Measurements from ENCODE around the gene ZNF710.
"Not testable (repeated sequence)": the region's sequence is repeated elsewhere in the genome, so short reads cannot be mapped to it uniquely, and the experiment has no call there.

The ZNF710 gene

DNA sequence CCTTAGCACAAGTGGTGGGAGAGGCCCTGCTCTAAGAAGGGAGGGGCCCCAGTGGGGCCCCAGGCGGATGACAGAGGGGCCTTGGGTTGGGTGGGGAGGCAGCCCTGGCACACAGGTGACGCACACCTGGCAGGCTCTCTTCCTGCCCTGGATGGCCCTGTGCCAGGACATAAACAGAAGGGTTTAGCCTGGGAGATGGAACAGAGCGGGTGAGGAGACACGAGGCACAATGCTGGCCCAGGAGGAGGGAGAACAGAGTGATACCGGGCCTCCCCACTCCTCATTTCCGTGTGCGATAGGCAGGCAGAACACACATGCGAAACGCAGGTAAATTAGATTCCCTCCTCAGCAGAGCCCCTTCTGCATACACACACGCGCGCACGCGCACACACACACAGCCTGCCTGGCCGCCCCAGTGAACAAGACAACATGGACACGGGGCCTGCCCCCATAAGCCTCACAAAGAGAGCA is 61.4 kb downstream of the ZNF710 start:
- no peak for DNase-seq

DNA sequence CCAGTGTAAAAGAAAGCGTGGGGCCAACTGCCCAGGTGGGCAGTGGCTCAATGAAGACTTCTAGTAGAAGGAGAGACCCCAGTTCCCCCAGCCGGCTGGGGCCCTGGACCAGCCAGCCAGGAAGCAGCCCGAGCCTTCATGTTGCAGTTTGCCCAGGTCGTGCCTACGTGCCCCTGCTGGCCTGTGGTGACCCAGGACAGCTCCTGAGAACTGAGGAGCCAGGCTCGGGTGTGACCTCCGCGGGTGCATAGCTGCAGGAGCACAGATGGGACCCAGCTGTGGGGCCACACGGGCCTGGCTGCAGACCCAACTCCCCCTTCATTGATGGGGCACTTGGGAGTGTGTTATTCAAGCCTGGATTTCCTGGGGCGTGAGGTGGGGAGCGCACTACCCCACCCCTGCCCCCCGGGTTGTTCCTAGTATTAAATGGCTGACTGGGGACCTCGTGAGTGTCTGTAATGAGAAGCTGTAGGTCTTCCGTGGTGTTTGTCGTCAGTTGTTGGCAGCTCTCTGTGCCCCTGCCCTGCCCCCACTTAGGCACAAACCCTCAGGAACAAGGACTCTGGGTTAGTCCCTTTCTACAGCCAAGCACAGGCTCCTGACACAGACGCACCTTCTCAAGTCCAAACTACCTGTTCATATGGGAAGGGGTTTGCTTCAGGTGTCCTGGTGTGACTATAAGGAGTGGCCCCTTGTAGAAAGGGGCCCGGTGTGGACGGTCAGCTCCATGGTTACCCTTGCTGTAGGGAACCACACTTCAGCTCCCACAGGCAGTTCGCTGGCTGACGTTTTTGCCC is 62.0 kb downstream of the ZNF710 start:
- no peak for DNase-seq

DNA sequence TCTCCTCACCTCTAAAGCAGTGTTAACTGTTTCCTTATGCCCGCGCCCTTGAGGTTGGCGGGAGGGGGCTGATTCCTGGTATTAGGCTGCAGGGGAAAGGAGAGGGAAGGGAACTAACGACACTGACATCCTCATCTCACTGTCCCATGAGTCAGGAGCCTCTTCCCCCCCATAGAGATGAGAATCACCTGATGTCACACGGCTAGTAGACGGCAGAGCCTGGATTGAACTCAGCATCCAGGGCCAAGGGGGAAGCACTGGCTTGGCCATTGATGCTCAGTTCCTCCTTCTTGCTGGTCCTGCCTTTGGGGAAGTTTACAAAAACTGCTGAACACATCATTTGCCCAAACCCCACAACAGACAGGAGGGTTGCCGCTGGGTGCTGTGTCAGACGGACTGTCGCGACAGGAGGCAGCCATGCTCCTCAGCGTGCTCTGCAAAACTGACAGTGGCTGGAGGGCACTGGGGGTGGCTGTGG is 62.7 kb downstream of the ZNF710 start:
- peak; percentile 73 for DNase-seq

DNA sequence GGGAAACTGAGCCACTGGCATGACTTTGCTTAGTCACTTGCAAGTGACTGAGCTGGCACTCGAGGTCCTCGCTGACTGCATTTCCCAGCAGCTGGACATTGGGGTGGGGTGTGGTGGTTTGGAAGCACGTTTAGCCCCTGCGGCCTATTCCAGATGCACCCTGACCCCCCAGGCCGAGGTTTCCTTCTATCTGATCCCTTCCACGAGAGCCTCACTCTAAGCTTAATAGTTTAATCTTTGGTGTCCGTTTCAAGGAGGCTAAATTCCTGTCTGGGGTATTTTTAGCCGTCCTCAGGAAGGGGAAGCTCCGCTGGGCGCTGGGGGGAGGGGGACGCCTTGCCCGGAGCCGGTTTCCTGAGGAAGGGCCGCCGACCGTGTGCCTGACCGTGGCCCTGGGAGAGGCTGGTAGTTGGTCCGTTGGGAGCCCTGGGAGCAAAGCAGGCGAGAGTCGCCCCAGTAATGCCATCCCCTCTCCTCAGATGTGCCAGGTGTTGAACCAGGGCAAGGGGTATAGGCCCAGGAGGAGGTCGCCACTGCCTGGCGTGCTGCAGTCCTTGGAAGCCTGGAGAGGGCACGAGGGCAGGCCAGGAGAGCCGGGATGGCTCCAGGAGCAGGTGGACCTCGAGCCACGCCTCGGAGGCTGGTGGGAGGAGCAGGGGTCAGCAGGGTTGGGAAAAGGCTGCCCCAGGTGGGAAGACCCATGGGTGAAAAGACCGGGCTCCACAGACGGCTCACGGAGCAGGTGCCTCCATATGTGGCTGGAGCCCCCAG is 64.0 kb downstream of the ZNF710 start:
- no peak for DNase-seq

DNA sequence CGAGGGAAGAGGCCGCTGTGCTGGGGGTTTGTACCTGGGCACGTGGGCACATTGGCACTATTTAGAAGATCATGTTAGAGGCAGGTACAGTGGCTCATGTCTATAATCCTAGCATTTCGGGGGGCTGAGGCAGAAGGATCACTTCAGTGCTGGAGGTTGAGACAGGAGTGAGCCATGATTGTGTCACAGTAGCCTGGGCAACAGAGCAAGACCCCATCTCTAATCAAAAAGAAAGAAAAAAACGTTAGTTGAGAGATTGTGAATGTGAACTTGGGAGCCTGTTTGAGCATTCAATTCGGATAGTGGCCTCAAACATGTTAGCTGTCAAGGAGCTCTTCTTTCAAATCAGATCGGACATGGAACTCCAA is 64.5 kb downstream of the ZNF710 start:
- DNase-seq = no peak

DNA sequence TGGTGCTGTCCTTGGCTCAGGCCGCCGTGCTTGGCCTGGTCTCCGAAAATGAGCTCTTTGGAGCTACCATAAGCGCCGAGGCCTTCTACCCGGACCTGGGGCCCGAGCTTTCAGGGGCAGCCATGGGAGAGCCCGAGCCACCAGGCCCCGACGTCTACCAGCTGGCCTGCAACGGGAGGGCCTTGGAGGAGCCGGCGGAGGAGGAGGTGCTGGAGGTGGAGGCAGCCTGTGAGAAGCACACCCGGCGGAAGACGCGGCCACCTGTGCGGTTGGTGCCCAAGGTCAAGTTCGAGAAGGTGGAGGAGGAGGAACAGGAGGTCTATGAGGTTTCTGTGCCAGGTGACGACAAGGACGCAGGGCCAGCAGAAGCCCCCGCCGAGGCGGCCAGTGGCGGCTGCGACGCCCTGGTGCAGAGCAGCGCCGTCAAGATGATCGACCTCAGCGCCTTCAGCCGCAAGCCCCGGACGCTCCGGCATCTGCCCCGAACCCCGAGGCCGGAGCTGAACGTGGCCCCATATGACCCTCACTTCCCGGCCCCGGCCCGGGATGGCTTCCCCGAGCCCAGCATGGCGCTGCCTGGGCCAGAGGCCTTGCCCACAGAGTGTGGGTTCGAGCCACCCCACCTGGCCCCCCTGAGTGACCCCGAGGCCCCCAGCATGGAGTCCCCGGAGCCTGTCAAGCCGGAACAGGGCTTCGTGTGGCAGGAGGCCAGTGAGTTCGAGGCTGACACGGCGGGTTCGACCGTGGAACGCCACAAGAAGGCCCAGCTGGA is 66.2 kb downstream of the ZNF710 start:
- no peak for DNase-seq

DNA sequence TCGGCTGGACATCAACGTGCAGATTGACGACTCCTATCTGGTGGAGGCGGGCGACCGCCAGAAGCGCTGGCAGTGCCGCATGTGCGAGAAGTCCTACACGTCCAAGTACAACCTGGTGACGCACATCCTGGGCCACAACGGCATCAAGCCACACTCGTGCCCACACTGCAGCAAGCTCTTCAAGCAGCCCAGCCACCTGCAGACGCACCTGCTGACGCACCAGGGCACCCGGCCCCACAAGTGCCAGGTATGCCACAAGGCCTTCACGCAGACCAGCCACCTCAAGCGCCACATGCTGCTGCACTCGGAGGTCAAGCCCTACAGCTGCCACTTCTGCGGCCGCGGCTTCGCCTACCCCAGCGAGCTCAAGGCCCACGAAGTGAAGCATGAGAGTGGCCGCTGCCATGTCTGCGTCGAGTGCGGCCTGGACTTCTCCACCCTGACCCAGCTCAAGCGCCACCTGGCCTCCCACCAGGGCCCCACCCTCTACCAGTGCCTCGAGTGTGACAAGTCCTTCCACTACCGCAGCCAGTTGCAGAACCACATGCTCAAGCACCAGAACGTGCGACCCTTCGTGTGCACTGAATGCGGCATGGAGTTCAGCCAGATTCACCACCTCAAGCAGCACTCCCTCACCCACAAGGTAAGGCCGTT is 67.0 kb downstream of the ZNF710 start:
- no peak for DNase-seq

DNA sequence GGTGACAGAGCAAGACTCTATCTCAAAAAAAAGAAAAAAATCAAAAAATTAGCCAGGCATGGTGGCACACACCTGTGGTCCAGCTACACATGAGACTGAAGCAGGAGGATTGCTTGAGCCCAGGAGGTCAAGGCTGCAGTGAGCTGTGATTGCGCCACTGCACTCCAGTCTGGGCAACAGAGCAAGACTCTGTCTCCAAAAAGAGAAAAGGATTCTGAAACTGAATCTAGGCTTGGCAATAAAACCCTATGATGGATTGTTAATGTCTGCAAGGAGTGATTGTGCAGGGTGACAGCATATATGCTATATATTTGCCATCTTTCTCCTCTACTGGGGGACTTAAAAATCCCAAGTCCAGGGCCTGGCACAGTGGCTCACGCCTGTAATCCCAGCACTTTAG is 69.5 kb downstream of the ZNF710 start:
- DNase-seq = not testable (repeated sequence)

DNA sequence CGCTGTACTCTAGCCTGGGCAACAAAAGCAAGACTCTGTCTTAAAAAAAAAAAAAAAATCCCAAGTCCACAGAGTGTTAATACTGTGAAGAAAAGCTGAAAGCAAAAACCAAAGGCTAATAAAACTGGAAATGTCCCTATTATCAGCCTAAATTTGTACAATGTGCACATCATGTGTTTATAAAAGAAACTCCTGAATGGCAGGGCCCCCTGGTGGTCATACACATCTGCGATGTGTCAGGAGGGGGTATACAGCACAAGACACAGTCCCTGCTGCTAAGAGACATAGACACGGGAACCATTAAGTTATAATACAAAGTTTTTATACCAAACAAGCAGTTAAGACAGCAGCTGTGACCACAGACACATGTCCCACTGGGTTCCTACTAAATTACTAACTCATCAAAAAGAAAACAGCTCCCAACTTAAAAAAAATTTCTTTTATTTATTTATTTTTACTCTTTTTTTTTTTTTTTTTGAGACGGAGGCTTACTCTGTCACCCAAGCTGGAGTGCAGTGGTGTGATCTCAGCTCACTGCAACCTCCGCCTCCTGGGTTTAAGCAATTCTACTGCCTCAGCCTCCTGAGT is 70.2 kb downstream of the ZNF710 start:
- DNase-seq = peak; percentile 77

DNA sequence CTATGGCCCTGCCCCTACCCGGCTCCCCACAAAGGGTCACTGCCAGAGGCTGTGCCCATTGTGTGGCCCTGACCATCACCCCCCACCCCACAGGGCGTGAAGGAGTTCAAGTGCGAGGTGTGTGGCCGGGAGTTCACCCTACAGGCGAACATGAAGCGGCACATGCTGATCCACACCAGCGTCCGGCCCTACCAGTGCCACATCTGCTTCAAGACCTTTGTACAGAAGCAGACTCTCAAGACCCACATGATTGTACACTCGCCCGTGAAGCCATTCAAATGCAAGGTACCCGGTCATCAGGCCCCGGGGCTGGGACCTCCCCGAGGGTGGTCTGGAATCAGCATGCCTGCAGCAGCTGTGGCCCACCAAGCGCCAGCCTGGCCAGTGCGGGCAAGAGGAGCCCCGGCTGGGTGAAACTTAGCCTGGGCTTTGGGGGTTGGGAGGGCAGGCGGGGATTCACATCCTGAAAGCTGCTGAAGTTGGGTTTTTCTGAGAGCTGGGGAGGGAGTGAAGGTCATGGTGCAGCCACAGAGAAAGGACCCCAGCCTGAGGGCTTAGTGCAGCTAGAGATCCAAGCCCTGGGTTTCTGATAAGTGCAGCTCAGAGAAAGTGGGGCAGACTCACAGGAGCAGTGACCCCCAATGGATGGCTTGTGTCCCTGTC is 72.0 kb downstream of the ZNF710 start:
- DNase-seq = no peak

DNA sequence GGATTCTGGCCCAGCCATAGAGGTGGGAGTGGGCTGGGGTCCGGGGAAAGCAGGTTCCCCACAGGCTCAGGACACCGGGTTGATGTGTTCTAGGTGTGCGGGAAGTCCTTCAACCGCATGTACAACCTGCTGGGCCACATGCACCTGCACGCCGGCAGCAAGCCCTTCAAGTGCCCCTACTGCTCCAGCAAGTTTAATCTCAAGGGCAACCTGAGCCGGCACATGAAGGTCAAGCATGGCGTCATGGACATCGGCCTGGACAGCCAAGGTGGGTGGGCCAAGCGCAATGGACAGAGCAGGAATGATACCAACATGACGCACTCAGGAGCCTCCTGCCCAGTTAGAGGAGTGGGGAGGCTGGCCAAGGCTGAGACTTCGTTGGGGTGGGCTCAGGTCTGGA is 72.9 kb downstream of the ZNF710 start:
- no peak for DNase-seq

DNA sequence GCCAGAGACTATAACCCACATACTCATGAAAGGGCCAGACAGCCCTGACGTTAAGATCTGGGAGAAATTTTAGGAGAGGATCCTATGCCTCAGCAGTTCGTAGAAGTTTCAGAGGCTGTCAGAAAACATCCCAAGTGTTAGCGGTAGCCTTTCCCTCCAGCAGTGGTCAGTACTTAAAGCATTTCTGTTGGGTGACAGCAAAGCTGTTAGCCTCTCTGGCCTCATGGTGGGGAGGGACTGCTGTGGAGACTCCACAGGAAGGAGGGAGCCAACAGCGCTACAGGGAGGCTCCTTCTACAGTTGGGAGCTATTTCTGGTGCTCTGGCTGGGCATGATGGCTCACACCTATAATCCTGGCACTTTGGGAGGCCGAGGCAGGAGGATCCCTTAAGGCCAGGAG is 73.8 kb downstream of the ZNF710 start:
- DNase-seq = no peak

DNA sequence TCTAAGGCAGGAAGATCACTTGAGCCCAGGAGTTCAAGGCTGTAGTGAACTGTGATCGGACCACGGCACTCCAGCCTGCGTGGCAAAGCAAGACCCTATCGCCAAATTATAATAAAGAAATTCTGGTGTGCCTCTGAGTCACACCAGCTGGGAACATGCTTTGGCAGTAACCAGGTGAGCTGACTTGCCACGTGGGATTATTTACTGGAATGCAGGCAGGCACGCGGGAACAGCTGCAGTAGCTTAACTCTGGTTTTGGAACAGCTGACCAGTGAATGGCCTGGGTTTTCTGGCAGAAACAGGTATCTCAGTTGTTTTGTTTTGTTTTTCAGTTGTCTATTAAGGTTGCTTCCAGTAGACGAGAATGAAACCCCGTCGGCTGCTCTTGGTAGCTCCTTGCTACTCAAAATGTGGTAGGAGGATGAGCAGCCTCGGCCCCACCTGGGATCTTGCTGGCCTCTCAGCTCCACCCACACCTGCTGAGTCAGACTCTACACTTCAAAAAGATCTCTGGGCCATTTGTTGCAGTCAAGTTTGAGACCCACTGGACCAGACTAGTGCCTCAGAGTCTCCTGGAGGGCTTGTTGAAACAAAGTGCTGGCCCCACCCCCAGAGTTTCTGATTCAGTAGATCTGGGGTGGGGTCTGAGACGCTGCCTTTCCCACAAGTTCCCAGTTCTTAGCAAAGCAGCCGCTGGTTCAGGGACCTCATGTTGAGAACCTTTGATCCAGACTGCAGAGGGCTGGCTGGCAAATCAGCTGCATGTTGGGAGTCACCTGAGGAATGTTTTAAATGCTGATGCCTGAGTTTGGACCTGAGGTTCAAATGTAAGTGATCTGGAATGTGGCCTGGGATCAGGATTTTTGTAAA is 74.5 kb downstream of the ZNF710 start:
- DNase-seq = no peak

DNA sequence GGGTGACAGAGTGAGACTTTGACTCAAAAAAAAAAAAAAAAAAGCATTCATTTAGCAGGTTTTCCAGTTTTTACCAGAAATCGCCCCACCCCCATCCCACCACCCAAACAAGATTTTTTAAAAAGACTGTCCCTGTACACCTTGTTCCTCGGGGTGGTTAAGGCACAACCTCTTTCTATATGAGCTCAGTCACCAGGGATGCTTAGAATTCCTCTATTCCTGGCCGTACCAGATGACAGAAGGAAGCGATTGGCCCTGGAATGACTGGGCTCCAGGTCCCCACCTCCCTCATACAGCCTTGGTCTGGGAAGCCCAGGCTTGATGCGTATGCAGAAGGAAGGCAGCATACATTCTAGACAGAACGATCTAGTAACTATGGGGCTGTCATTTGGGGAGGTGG is 75.6 kb downstream of the ZNF710 start:
- DNase-seq = no peak

DNA sequence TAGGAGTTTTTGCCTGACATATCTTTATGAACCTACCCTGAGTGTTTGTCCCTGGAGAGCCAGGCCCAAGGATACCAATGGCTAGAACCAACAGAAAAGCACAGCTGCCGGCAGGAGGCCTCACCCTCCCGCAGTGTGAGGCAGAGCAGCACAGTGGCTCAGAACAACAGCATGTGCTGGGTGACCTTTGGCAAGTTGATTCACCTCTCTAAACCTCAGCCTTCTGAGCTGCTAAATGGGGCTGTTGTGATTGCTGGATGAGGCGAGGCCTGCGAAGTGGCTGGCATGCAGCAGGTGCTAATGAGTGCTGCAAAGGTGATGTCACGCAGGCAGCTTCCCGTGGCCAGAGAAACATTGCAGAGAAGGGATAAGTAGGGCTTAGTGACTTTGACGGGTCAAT is 77.8 kb downstream of the ZNF710 start:
- DNase-seq = no peak

DNA sequence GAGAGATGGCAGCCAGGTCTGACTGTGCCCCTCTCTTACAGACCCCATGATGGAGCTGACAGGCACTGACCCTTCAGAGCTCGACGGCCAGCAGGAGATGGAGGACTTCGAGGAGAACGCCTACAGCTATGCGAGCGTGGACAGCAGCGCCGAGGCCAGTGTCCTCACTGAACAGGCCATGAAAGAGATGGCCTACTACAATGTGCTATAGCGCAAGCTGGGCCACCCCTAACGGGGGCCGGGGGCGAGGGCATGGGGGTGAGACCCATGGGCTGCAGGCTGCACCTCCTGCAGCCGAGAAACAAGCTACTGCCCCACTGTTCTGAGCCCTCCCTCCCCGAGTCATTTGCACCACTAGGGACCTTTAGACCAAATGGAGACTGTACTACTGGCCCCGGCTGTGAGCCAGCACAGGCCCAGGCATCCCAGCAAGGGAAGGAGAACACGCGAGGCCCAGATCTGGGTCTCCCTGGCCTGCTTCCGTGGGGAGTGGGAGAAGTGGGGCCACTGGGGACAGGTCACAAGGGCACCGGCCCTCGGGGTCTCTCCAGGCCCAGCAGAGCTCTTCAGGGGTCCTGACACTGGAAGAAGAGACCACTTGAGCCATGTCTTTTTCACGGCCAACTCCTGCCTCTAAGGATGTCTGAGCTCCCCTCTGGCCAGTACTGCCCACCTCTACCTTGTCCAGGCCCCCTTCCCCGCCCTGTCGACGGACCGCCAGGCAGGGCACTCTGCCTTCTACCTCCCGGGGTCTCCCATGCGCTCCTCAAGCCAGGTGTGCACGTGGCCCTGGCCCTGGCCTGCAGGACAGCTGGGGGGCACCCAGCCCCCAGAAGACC is 78.7 kb downstream of the ZNF710 start:
- DNase-seq = no peak

DNA sequence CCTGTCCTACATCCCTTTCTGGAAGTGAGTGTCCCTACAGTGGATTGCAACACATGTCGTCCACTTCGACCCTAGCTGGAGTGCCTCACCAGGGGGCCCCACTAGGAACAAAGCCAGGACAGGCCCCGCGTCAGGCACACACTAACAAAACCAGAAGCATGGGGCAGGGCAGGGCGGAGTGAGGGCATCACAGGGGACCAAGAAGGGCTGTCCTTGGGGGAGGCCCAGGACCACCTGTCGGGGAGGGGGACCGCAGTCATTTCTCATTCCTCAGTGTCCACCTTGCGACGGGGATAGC is 79.3 kb downstream of the ZNF710 start:
- DNase-seq = no peak

DNA sequence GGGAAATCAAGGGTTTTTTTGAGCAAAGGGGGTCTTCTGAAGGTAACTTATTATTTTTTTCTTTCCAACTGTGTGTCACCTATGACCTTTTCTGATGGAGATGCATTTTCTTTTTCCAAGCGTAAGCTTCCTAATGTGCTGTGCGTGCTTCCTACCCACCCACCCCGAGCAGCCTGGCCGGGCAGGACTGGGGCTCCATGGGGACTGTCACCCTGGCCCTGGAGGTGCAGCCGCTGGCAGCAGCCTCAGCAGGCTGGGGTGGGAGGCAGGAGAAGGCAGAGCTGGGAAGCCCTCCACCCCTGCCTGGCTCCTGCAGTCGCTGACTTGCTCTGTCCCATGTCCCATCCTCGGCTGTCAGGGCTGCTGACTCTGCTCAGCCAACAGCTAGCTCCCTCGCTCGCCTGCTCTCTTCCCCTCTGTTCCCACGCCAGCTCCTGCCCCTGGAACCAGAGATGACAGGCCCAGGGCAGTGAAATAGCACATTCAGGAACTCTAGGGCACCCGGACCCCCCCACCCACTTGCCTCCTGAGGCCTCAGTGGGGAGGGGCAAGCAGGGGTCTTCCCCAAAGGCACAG is 79.8 kb downstream of the ZNF710 start:
- no peak for DNase-seq

DNA sequence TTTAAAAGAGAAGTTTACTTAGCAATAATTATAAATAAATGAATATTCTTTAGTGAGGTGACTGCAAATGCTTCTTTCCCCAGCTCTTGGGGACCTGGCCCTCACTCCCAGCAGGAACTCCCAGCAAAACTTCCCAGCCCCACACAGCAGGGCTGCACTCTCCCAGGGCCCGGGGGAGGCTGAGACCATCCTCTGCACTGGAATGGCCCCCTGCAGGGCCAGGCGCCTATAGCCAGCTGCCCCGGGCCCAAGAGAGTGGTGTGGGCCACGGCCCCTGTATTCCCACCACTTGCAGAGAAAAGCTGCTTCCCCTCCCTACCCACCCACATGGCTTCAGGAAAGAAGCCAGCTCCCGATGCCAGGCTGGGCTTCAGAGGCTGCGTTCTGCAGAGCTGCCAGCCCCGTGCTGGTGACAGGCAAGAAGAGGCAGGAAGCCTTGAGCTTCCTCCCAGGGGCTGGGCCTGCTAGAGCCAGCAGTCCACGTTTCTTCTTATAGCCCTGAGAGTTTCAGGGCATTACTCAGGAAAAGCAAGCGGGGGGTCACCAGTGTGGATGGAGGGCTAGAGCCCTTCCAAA is 81.1 kb downstream of the ZNF710 start:
- DNase-seq = no peak
